ENCODE results near the gene ADAMTS1. TPM values are rescaled to one million over a fixed set of nuclear protein-coding genes. Genes with fewer than 3 reads are reported as not detected.

Gene ADAMTS1
- total RNA-seq, 1 experiment from 2014 or later = 17.8 TPM

DNA sequence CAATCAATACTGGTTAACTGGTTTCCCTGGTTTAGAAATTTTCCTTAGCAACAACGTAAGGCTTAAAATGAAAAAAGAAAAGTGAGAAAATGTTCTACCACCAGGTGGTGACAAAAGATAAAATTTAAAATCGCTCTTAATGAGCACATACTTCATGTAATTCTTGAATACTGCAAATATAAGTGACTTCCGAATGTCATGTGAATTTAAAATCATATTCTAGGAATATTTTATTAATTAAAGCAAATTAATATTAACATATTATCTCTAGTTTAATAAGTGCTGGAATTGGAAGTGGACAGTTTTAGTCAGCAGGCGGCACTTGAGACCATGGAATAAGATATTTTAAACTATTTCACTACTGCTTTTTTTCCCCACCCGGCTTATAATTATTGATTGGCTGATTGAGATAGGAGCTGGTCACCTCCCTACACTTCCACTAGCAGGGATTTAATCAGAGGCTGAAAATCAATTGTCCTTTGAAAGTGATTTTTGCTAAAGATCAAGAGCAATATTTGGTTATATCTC, 5.0 kb upstream of the ADAMTS1 start:
- H3K56ac ChIP-seq (ENCODE audit: insufficient read length, low read depth, low read length) = no peak overlapping the region
- H3K4me1 ChIP-seq (ENCODE audit: insufficient read depth, low read length) = peaks cover 9% of the 10 kb centered on the region; the same call in 1 of the 2 replicates
- H3K9ac ChIP-seq (ENCODE audit: extremely low read depth, insufficient read length, low read length) = no peak overlapping the region
- H4K8ac ChIP-seq (replicated peaks; ENCODE audit: insufficient read length, low read depth, low read length) = no peak overlapping the region
- H3K36me3 Mint-ChIP-seq (ENCODE audit: insufficient read depth in 1 of 3, low read depth in 3 of 3) = no peaks in the 10 kb centered on the region; a peak in 1 of 7 replicates
- H4K20me1 ChIP-seq (ENCODE audit: control insufficient read depth, insufficient read depth, insufficient read length) = no peaks in the 10 kb centered on the region
- peaks cover 19% of the 10 kb centered on the region for H3K27me3 Mint-ChIP-seq (ENCODE audit: low read depth)
- H3K9me3 ChIP-seq (ENCODE audit: control insufficient read depth, low read depth, low read length) = no peaks in the 10 kb centered on the region
- no peak overlapping the region for H2BK120ac ChIP-seq (ENCODE audit: low read depth, low read length, poor library complexity, severe bottlenecking)
- H3K27me3 ChIP-seq (ENCODE audit: insufficient read depth, low read length) = no peaks in the 10 kb centered on the region; the same call in 1 of the 2 replicates
- no peak overlapping the region for H2BK15ac ChIP-seq (ENCODE audit: low read depth, low read length)
- H3K23me2 ChIP-seq (ENCODE audit: insufficient read length, low read depth, low read length, poor library complexity, severe bottlenecking) = peaks cover 10% of the 10 kb centered on the region
- H3K9me3 Mint-ChIP-seq = no peaks in the 10 kb centered on the region; a peak in 2 of 5 replicates
- no peaks in the 10 kb centered on the region for H3K79me1 ChIP-seq (ENCODE audit: insufficient read depth, low read depth, low read length, poor library complexity, severe bottlenecking)
- no peak overlapping the region for H3K4me3 Mint-ChIP-seq
- no peaks in the 10 kb centered on the region for H3K79me2 ChIP-seq (ENCODE audit: insufficient read depth, low read length)
- H2BK12ac ChIP-seq (ENCODE audit: insufficient read length, low read depth, low read length) = no peak overlapping the region
- H2BK20ac ChIP-seq (ENCODE audit: low read depth, low read length, poor library complexity, severe bottlenecking) = no peak overlapping the region
- no peak overlapping the region for H4K91ac ChIP-seq (ENCODE audit: insufficient read length, low read depth, low read length)
- H3K4ac ChIP-seq (ENCODE audit: low read depth, low read length) = no peak overlapping the region
- no peak for DNase-seq
- H2AFZ ChIP-seq (ENCODE audit: low read length) = no peak overlapping the region
- TF ChIP-seq, protein P1, sequence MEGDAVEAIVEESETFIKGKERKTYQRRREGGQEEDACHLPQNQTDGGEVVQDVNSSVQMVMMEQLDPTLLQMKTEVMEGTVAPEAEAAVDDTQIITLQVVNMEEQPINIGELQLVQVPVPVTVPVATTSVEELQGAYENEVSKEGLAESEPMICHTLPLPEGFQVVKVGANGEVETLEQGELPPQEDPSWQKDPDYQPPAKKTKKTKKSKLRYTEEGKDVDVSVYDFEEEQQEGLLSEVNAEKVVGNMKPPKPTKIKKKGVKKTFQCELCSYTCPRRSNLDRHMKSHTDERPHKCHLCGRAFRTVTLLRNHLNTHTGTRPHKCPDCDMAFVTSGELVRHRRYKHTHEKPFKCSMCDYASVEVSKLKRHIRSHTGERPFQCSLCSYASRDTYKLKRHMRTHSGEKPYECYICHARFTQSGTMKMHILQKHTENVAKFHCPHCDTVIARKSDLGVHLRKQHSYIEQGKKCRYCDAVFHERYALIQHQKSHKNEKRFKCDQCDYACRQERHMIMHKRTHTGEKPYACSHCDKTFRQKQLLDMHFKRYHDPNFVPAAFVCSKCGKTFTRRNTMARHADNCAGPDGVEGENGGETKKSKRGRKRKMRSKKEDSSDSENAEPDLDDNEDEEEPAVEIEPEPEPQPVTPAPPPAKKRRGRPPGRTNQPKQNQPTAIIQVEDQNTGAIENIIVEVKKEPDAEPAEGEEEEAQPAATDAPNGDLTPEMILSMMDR (conservative IDR thresholded peaks at IDR 0.05) = peak; percentile 89
- H2BK5ac ChIP-seq (ENCODE audit: insufficient read length, low read length) = no peak overlapping the region
- WGBS (ENCODE audit: extremely low coverage, insufficient read length, low lambda C conversion rate) = no CpG with 5 or more reads among the region's 5 CpGs
- no peak overlapping the region for H3K27ac Mint-ChIP-seq
- no peak overlapping the region for H3K18ac ChIP-seq (ENCODE audit: insufficient read length, low read depth, low read length)
- no peak overlapping the region for H3K14ac ChIP-seq (ENCODE audit: insufficient read depth, low read length)
- H3K27ac ChIP-seq (ENCODE audit: insufficient read length, low read depth, low read length) = no peak overlapping the region
- H3K23ac ChIP-seq (ENCODE audit: insufficient read length, low read depth, low read length) = no peak overlapping the region
- H3T11ph ChIP-seq (ENCODE audit: low read length) = no peak overlapping the region
- no peak overlapping the region for H3K4me2 ChIP-seq (ENCODE audit: insufficient read depth, insufficient read length, low read length)
- no peak overlapping the region for H4K5ac ChIP-seq (ENCODE audit: insufficient read length, low read depth, low read length)
- peaks cover 39 to 44% of the 10 kb centered on the region in 2 experiments for H3K4me1 Mint-ChIP-seq
- H2AK5ac ChIP-seq (ENCODE audit: insufficient read length, low read length) = no peak overlapping the region
